IMR-90 (cell line): ENCODE results near the gene PCID2. TPM values are rescaled to one million over a fixed set of nuclear protein-coding genes. Genes with fewer than 3 reads are reported as not detected.

Experiments used
- ATAC-seq: fragments of 200-7000 bp; cut with Tn5 transposase; 2 replicates; pipeline ENCODE4 v1.9.1; 2020; ENCODE audit warnings: low read depth, mild to moderate bottlenecking, moderate library complexity
- BruUV-seq: library from RNA; stranded (reverse); fragments of 400-500 nt; replicated peaks from 2 replicates; lab custom pipeline; 2021; lab: Mats Ljungman, UMichigan
- CTCF ChIA-PET: fragments of 300-600 bp; formaldehyde crosslinking; extraction: SDS; loops from one replicate; lab custom pipeline; 2021; ENCODE audit warnings: antibody characterized with exemption; lab: Yijun Ruan, JAX
- POLR2A ChIA-PET: fragments of 300-600 bp; sonication (Branson Sonifier 250); formaldehyde crosslinking; loops from one replicate; lab custom pipeline; 2022; ENCODE audit warnings: antibody characterized with exemption; ENCODE audit not compliant: unreplicated experiment; lab: Charles Lee
- DNase-seq: peaks from one replicate; pipeline ENCODE4 v3.0.0; 2013
- H2AFZ ChIP-seq: replicated peaks from 2 replicates; pipeline ENCODE3; 2013; ENCODE audit warnings: low read length, mild to moderate bottlenecking; ENCODE audit not compliant: poor library complexity
- H2AK5ac ChIP-seq: 2 replicates; pipeline ENCODE4 v1.6.1; 2013; ENCODE audit warnings: low read depth, low read length, inconsistent platforms
- H2AK9ac ChIP-seq: replicated peaks from 2 replicates; pipeline ENCODE3; 2013; ENCODE audit warnings: mild to moderate bottlenecking, low read depth, low read length, moderate library complexity; ENCODE audit not compliant: poor library complexity
- H2BK120ac ChIP-seq: 2 replicates; pipeline ENCODE4 v1.6.1; 2013; ENCODE audit warnings: low read depth, low read length, inconsistent platforms
- H2BK15ac ChIP-seq: 3 replicates; pipeline ENCODE4 v1.6.1; 2013; ENCODE audit warnings: low read depth, low read length, inconsistent platforms
- H2BK20ac ChIP-seq: 2 replicates; pipeline ENCODE4 v1.6.1; 2013; ENCODE audit warnings: low read depth, mild to moderate bottlenecking, inconsistent platforms, low read length, moderate library complexity
- H2BK5ac ChIP-seq: 2 replicates; pipeline ENCODE4 v1.6.1; 2013; ENCODE audit warnings: mild to moderate bottlenecking, low read depth, low read length, inconsistent platforms; ENCODE audit not compliant: poor library complexity, severe bottlenecking
- H3K14ac ChIP-seq: replicated peaks from 2 replicates; pipeline ENCODE4 v1.6.1; 2013; ENCODE audit warnings: low read depth, low read length, inconsistent platforms
- H3K18ac ChIP-seq: 2 replicates; pipeline ENCODE4 v1.6.1; 2013; ENCODE audit warnings: low read depth, low read length, control low read depth
- H3K23ac ChIP-seq: 2 replicates; pipeline ENCODE4 v1.6.1; 2013; ENCODE audit warnings: low read depth, low read length, inconsistent platforms
- H3K27ac ChIP-seq: 2 replicates; pipeline ENCODE4 v1.5.1; 2013; ENCODE audit warnings: mild to moderate bottlenecking, control low read depth, low read length; ENCODE audit not compliant: insufficient read depth
- H3K27me3 ChIP-seq: 2 replicates; pipeline ENCODE4 v1.6.1; 2013; ENCODE audit warnings: low read length; ENCODE audit not compliant: control insufficient read depth, insufficient read depth
- H3K36me3 ChIP-seq: 2 replicates; pipeline ENCODE4 v1.6.1; 2013; ENCODE audit warnings: low read length, mixed read lengths; ENCODE audit not compliant: control insufficient read depth, insufficient read depth
- H3K4ac ChIP-seq: 2 replicates; pipeline ENCODE4 v1.6.1; 2013; ENCODE audit warnings: low read depth, low read length, inconsistent platforms
- H3K4me1 ChIP-seq: 2 replicates; pipeline ENCODE4 v1.6.1; 2013; ENCODE audit warnings: low read length, mixed read lengths; ENCODE audit not compliant: control insufficient read depth, insufficient read depth
- H3K4me2 ChIP-seq: 2 replicates; pipeline ENCODE4 v1.6.1; 2013; ENCODE audit warnings: low read depth, mild to moderate bottlenecking, control low read depth, low read length, moderate library complexity
- H3K4me3 ChIP-seq: 2 replicates; pipeline ENCODE4 v1.5.1; 2013; ENCODE audit warnings: low read depth, mild to moderate bottlenecking, control low read depth, low read length, moderate library complexity; ENCODE audit not compliant: insufficient read depth
- H3K56ac ChIP-seq: 2 replicates; pipeline ENCODE4 v1.6.1; 2013; ENCODE audit warnings: low read length, inconsistent platforms; ENCODE audit not compliant: insufficient read depth; ENCODE audit errors: extremely low read depth
- H3K79me1 ChIP-seq, 2 experiments: 2 replicates each; pipeline ENCODE4 v1.6.1; 2013; ENCODE audit warnings: low read length in 2 of 2, inconsistent platforms in 1 of 2, low read depth in 1 of 2
- H3K9ac ChIP-seq: 2 replicates; pipeline ENCODE4 v1.6.1; 2013; ENCODE audit warnings: low read depth, low read length, control low read depth
- H3K9me1 ChIP-seq: 2 replicates; pipeline ENCODE4 v1.6.1; 2013; ENCODE audit warnings: low read length, inconsistent platforms; ENCODE audit not compliant: insufficient read depth
- H3K9me3 ChIP-seq: 2 replicates; pipeline ENCODE4 v1.6.1; 2013; ENCODE audit warnings: low read length; ENCODE audit not compliant: control insufficient read depth, insufficient read depth
- H4K20me1 ChIP-seq: 2 replicates; pipeline ENCODE4 v1.6.1; 2013; ENCODE audit warnings: low read length, inconsistent platforms; ENCODE audit not compliant: insufficient read depth
- H4K5ac ChIP-seq: 2 replicates; pipeline ENCODE4 v1.6.1; 2013; ENCODE audit warnings: mild to moderate bottlenecking, low read depth, low read length, control low read depth
- H4K8ac ChIP-seq, 2 experiments: 2 replicates each; pipeline ENCODE4 v1.6.1; 2013; ENCODE audit warnings: low read depth in 2 of 2, low read length in 2 of 2, control low read depth in 1 of 2, inconsistent platforms in 1 of 2
- H4K91ac ChIP-seq: 2 replicates; pipeline ENCODE4 v1.6.1; 2013; ENCODE audit warnings: low read depth, low read length, inconsistent platforms; ENCODE audit not compliant: insufficient read depth
- MXI1 ChIP-seq: IDR thresholded peaks from 2 replicates; pipeline ENCODE4 v1.6.1; 2012; ENCODE audit warnings: low read depth, mild to moderate bottlenecking, low read length, moderate library complexity, borderline replicate concordance
- NFE2L2 ChIP-seq: fragments of 150-350 bp; IDR thresholded peaks from 2 replicates; pipeline ENCODE4 v1.6.1; 2016; ENCODE audit warnings: low read depth, mild to moderate bottlenecking, low read length
- RAD21 ChIP-seq: IDR thresholded peaks from 2 replicates; pipeline ENCODE4 v1.6.1; 2012; ENCODE audit warnings: low read length, improper control_type of control experiment
- RFX5 ChIP-seq: IDR thresholded peaks from 2 replicates; pipeline ENCODE4 v1.8.0; 2012; ENCODE audit warnings: low read depth, mild to moderate bottlenecking, low read length, moderate library complexity
- SMC3 ChIP-seq: fragments of 150-350 bp; IDR thresholded peaks from 2 replicates; pipeline ENCODE4 v1.6.1; 2016; ENCODE audit warnings: low read depth, mild to moderate bottlenecking, antibody characterized with exemption, low read length, moderate library complexity
- WGBS, 2 experiments: methylation state at CpG; one replicate each; pipeline versions ENCODE4 v1.1.5 to v1.1.7; 2013; ENCODE audit warnings: missing lambda C conversion rate in 2 of 2; ENCODE audit not compliant: insufficient read length in 1 of 2; ENCODE audit errors: extremely low coverage in 2 of 2; 5-methylcytosine and 5-hydroxymethylcytosine counted together
- dilution Hi-C: fragments of 300-500 bp; cut with HindIII; formaldehyde crosslinking; loops from one replicate; pipeline ENCODE4 v1.14.3; 2018; ENCODE audit warnings: low sequenced_read_pairs; ENCODE audit not compliant: unreplicated experiment
- in situ Hi-C: fragments of 300-500 bp; cut with MboI; formaldehyde crosslinking; loops from 3 replicates; pipeline ENCODE4 v1.14.3; 2019; ENCODE audit warnings: low sequenced_read_pairs, inconsistent platforms, mixed read lengths
- intact Hi-C: fragments of 100-400 bp; cut with micrococcal nuclease; formaldehyde crosslinking; loops from 2 replicates; pipeline ENCODE4 v1.10.0; 2022
- polyA plus RNA-seq, 3 experiments: library from polyadenylated mRNA; depleted of rRNA; stranded (reverse); fragments of >200 nt; gene quantifications; 2 replicates each; pipeline ENCODE4 v1.2.3, GENCODE V29; 2012; ENCODE audit warnings: low replicate concordance in 1 of 3
- total RNA-seq: library from RNA; depleted of rRNA; stranded (reverse); fragments of >200 nt; gene quantifications from 2 replicates; pipeline ENCODE4 v1.2.3, GENCODE V29; 2012

PCID2 gene
- total and polyA plus RNA-seq, 2 of the 4 experiments (the other 2 are of a cell fraction), result 83.5 to 90.9 TPM

GRCh38 chr13:113223070-113223469 lies 14.6 kb upstream of the PCID2 start:
- no peaks in the 10 kb centered on the region for H3K27me3 ChIP-seq
- peaks cover 82% of the 10 kb centered on the region for H4K20me1 ChIP-seq
- no peak overlapping the region for H3K14ac ChIP-seq
- H3K56ac ChIP-seq, result no peak overlapping the region
- H3K18ac ChIP-seq, result no peak overlapping the region
- no peak overlapping the region for H4K5ac ChIP-seq
- in situ Hi-C loops (no loop called here), dilution Hi-C loops (no loop called here), intact Hi-C loops (no loop called here)
- H2AFZ ChIP-seq, result no peak overlapping the region
- no peak overlapping the region for H3K4me2 ChIP-seq
- H2BK5ac ChIP-seq, result no peak overlapping the region
- peaks cover 53% of the 10 kb centered on the region for H3K9me1 ChIP-seq
- DNase-seq, result no peak
- H3K9ac ChIP-seq, result no peak overlapping the region
- no peak overlapping the region for H3K4me3 ChIP-seq
- BruUV-seq, result no TSS peak
- H3K4me1 ChIP-seq, result peaks cover 10% of the 10 kb centered on the region; the same call in 1 of the 2 replicates
- ATAC-seq, result no peak
- no CpG with 5 or more reads among the region's 7 CpGs for WGBS, 2 experiments
- H2AK5ac ChIP-seq, result no peak overlapping the region
- H4K91ac ChIP-seq, result no peak overlapping the region
- H2BK20ac ChIP-seq, result no peak overlapping the region
- no peak overlapping the region for H3K4ac ChIP-seq
- ChIA-PET CTCF (no interaction called here), POLR2A (no interaction called here)
- H3K9me3 ChIP-seq, result no peaks in the 10 kb centered on the region
- TF ChIP-seq RAD21 (no peak), NFE2L2 (no peak), SMC3 (no peak), RFX5 (no peak), MXI1 (no peak)
- no peak overlapping the region for H2BK15ac ChIP-seq
- H3K36me3 ChIP-seq, result peaks cover 62% of the 10 kb centered on the region
- no peak overlapping the region for H2BK120ac ChIP-seq
- H3K27ac ChIP-seq, result no peak overlapping the region
- H4K8ac ChIP-seq, result no peak overlapping the region
- no peak overlapping the region for H3K23ac ChIP-seq
- no peak overlapping the region for H2AK9ac ChIP-seq
- peaks cover 50 to 92% of the 10 kb centered on the region in 2 experiments for H3K79me1 ChIP-seq
